Chondrocyte (in vitro differentiated cells): ENCODE results near the gene PNLDC1. TPM values are rescaled to one million over a fixed set of nuclear protein-coding genes. Genes with fewer than 3 reads are reported as not detected.
"Not testable (repeated sequence)": the region's sequence is repeated elsewhere in the genome, so short reads cannot be mapped to it uniquely, and the experiment has no call there.

Source experiments
- DNase-seq: peaks from one replicate; pipeline ENCODE4 v3.0.0; 2021; ENCODE audit warnings: mixed read lengths, low spot score
- H3K27ac Mint-ChIP-seq: one replicate; pipeline ENCODE4 v1.8.0; 2021; ENCODE audit warnings: mild to moderate bottlenecking, moderate library complexity, mixed read lengths; ENCODE audit not compliant: unreplicated experiment
- H3K27me3 Mint-ChIP-seq: 2 replicates; pipeline ENCODE4 v1.8.0; 2021; ENCODE audit warnings: low read depth, mixed read lengths
- H3K36me3 Mint-ChIP-seq: 2 replicates; pipeline ENCODE4 v1.8.0; 2021; ENCODE audit warnings: low read depth, mixed read lengths
- H3K4me1 Mint-ChIP-seq: 2 replicates; pipeline ENCODE4 v1.8.0; 2021; ENCODE audit warnings: low read depth, mild to moderate bottlenecking, mixed read lengths
- H3K4me3 Mint-ChIP-seq: one replicate; pipeline ENCODE4 v1.8.0; 2021; ENCODE audit warnings: mild to moderate bottlenecking, moderate library complexity, mixed read lengths; ENCODE audit not compliant: unreplicated experiment
- H3K9me3 Mint-ChIP-seq: 2 replicates; pipeline ENCODE4 v1.8.0; 2021; ENCODE audit warnings: low read depth, mixed read lengths
- total RNA-seq: library from RNA; stranded (reverse); gene quantifications from 3 replicates; pipeline ENCODE4 v1.2.1, GENCODE V29; 2021
- TF ChIP-seq, protein P1 (sequence below): fragments of 200-600 bp; sonication (generic); IDR thresholded peaks from 2 replicates; pipeline ENCODE4 v1.5.0; 2021; ENCODE audit warnings: antibody characterized with exemption, mild to moderate bottlenecking, moderate library complexity

PNLDC1 gene
- total RNA-seq, 1 donor from 2014 or later, result not detected

DNA sequence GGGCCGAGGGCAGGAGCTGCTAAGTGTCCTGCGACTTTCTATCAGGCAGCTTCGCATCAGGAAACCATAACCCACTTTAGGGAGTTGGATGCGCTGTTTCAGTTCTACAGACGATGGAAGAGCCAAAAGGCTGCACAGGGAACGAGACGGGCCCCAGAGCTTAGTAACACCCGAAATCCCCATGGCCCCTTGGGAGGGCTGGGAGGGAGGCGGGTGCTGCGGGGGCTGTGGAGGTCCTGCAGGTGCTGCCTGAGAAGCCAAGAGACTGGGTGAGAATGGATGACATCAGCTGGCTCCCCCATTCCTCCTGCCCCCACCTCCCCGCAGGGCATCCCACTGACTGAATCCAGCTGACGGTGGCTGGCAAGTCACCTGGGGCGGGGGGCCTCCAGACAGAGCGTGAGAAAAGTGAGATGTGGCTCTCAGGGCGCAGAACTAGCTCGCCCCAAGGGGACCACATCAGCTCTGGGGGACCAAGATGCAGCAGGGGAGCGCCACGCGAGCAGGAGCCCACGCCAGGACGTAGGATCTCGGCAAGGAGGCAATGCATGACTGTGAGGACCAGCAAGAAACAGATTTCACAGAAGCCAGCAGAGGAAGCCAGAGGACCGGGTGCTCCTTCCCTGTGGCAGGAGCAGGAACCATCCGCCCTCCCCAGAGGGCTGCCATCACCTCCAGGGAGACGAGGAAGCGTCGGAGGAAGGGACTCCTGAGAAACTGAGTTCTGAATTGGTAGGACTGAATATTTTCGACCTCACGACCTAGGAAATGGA is 36.8 kb downstream of the PNLDC1 start:
- Mint-ChIP-seq H3K27me3 (no peaks in the 10 kb centered on the region), H3K27ac (no peak overlapping the region), H3K4me1 (no peaks in the 10 kb centered on the region), H3K9me3 (no peaks in the 10 kb centered on the region), H3K4me3 (no peak overlapping the region), H3K36me3 (no peaks in the 10 kb centered on the region)
- TF ChIP-seq, protein P1, sequence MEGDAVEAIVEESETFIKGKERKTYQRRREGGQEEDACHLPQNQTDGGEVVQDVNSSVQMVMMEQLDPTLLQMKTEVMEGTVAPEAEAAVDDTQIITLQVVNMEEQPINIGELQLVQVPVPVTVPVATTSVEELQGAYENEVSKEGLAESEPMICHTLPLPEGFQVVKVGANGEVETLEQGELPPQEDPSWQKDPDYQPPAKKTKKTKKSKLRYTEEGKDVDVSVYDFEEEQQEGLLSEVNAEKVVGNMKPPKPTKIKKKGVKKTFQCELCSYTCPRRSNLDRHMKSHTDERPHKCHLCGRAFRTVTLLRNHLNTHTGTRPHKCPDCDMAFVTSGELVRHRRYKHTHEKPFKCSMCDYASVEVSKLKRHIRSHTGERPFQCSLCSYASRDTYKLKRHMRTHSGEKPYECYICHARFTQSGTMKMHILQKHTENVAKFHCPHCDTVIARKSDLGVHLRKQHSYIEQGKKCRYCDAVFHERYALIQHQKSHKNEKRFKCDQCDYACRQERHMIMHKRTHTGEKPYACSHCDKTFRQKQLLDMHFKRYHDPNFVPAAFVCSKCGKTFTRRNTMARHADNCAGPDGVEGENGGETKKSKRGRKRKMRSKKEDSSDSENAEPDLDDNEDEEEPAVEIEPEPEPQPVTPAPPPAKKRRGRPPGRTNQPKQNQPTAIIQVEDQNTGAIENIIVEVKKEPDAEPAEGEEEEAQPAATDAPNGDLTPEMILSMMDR, result no peak
- no peak for DNase-seq

DNA sequence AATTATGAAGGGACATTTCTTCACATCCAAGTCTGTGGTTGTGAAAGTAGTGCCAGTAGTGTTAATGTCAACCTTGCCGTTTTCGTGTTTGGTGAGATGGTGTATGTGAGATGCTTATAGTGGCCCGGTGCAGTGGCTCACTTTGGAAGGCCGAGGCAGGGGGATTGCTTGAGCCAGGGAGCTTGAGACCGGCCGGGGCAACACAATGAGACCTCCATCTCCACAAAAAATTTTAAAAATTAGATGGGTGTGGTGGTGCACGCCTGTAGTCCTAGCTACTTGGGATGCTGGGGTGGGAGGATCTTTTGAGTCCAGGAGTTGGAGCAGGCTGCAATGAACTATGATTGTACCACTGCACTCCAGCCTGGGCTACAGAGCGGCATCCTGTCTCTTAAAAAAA is 37.4 kb downstream of the PNLDC1 start:
- H3K4me1 Mint-ChIP-seq, result no peaks in the 10 kb centered on the region
- H3K4me3 Mint-ChIP-seq, result no peak overlapping the region
- TF ChIP-seq, protein P1, result no peak
- no peak overlapping the region for H3K27ac Mint-ChIP-seq
- no peaks in the 10 kb centered on the region for H3K27me3 Mint-ChIP-seq
- no peaks in the 10 kb centered on the region for H3K9me3 Mint-ChIP-seq
- no peak for DNase-seq
- H3K36me3 Mint-ChIP-seq, result no peaks in the 10 kb centered on the region

DNA sequence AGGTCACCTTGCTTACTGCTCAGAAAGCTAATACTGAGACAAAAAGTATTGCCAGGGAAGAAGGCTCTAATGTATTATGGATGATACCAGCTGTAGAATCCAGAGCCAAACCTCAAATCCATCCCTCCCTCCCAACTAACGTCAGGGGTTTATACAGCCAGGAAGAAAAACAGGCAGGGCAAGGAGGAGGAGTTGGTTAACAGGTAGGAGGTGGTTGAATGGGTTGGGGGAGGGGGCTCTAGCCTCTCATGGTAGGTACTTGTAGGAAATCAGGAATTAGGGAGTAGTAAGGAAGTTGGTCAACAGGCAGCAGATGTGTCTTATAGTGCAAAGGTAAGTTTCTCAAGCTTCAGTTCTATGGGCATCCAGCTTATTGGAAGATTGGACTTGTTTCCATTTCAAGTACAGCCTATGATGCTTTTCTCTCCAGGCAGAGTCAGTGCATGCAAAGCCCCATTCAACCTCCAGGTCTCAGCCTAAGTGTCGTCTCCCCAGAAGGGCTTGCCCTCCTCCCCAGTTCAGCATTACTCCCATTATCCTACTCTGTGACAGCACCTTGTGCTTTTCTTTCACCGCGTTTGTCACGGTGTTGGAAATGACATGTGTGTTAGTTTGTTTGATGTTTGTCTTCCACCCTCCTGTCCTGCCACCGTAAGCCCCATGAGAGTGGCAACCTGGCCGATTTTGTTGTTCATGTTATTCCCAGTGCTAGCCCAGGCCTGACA is 38.1 kb downstream of the PNLDC1 start:
- Mint-ChIP-seq H3K4me3 (no peak overlapping the region), H3K36me3 (no peaks in the 10 kb centered on the region), H3K27me3 (no peaks in the 10 kb centered on the region), H3K4me1 (no peaks in the 10 kb centered on the region), H3K9me3 (no peaks in the 10 kb centered on the region), H3K27ac (no peak overlapping the region)
- TF ChIP-seq, protein P1, result no peak
- no peak for DNase-seq

DNA sequence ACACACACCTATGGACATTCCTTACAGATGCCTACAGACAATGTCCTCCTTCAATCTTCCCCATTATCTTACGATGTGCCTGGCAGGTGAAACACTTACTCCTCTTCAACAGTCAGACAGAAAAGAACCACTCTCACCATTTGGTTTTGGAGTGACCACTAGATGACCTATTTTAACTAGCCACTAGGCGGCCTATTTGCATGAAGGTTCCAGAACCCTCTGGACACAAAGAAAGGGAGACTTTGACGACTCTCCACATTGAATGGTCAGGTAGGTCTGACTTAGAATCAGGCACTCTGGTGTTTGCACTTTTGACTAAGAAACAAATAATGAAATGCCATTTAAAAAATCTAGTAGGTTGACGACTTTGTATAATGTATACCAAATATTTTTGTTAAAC is 42.0 kb downstream of the PNLDC1 start:
- no peaks in the 10 kb centered on the region for H3K4me1 Mint-ChIP-seq
- no peaks in the 10 kb centered on the region for H3K27me3 Mint-ChIP-seq
- H3K9me3 Mint-ChIP-seq, result no peaks in the 10 kb centered on the region
- TF ChIP-seq, protein P1, result peak; percentile 59
- H3K27ac Mint-ChIP-seq, result no peak overlapping the region
- H3K4me3 Mint-ChIP-seq, result no peak overlapping the region
- no peaks in the 10 kb centered on the region for H3K36me3 Mint-ChIP-seq
- DNase-seq, result no peak

DNA sequence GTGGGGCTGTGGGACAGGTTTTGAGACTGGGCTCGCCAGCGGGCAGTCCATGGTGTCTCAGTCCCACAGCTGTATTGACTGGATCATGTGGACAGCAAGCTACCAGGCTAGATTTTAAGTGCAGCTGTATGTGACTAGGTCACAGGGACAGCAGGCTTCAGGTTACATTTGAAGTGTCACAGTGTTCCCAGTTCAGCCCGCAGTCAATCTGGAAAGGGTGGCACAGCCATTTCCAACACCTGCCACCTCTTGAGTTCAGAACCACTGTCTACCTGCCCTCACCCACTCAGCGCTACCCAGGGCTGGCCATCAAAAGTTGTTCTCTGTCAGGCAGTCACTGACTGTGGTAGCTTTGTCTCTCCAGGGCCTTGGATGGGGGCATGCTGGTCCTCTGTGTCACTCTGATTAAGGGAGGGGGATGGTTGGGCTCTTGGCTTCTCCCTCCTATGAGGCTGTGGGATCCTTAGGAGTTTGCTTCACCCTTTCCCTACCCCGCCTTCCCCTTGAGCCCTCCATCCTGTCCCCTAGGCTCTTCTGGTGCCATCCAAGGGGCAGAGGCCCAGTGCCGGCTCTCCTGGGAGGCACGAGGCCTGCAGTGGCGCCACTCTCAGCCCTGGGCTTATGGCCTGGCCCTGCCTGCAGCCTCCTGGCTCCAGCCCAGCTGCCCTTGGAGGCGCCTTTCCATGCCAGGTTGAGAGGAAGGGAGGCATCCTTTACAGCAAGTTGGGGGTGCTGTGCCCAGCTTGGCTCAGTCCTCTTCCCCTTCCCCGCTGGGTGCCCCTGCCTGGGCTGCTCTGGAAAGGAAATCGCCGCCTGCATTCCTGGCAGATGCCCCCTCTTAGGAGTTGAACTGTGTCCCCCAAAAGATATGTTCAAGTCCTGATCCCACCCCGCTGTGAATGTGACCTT is 44.9 kb downstream of the PNLDC1 start:
- Mint-ChIP-seq H3K36me3 (no peaks in the 10 kb centered on the region), H3K27me3 (peaks cover under 1% of the 10 kb centered on the region), H3K9me3 (no peaks in the 10 kb centered on the region), H3K27ac (no peak overlapping the region), H3K4me3 (no peak overlapping the region), H3K4me1 (no peaks in the 10 kb centered on the region)
- DNase-seq, result no peak
- TF ChIP-seq, protein P1, result no peak

DNA sequence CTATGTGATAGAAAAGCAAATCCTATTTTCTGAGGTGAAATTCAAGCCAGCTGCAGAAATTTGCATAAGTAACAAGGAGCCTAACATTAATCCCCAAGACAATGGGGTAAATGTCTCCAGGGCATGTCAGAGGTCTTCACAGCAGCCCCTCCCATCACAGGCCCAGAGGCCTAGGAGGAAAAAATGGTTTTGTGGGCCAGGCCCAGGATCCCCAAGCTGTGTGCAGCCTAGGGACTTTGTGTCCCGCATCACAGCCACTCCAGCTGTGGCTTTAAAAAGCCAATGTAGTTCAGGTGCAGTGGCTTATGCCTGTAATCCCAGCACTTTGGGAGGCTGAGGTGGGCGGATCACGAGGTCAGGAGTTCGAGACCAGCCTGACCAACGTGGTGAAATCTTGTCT is 48.5 kb downstream of the PNLDC1 start:
- not testable (repeated sequence) for H3K27ac Mint-ChIP-seq

DNA sequence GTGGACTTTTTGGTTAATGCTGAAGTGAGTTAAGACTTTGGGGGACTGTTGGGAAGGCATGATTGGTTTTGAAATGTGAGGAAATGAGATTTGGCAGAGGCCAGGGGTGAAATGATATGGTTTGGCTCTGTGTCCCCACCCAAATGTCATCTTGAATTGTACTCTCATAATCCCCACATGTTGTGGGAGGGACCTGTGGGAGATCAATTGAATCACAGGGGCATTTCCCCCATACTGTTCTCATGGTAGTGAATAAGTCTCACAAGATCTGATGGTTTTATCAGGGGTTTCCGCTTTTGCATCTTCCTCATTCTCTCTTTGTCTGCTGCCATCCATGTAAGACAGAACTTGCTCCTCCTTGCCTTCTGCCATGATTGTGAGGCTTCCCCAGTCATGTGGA is 49.8 kb downstream of the PNLDC1 start:
- not testable (repeated sequence) for DNase-seq

More for the DNA sequence above, 48.5 kb downstream of the PNLDC1 start:
- H3K4me3 Mint-ChIP-seq, H3K9me3 Mint-ChIP-seq, H3K4me1 Mint-ChIP-seq, DNase-seq, H3K27me3 Mint-ChIP-seq, H3K36me3 Mint-ChIP-seq: not testable (repeated sequence)

More for the DNA sequence above, 49.8 kb downstream of the PNLDC1 start:
- H3K36me3 Mint-ChIP-seq, H3K9me3 Mint-ChIP-seq, H3K27ac Mint-ChIP-seq, H3K27me3 Mint-ChIP-seq, H3K4me1 Mint-ChIP-seq, H3K4me3 Mint-ChIP-seq: not testable (repeated sequence)
